HFFc6 (cell line): Measurements from ENCODE around the gene TNS3. TPM values are rescaled to one million over a fixed set of nuclear protein-coding genes. Genes with fewer than 3 reads are reported as not detected.

Experiments used
- DNase-seq: peaks from one replicate; pipeline ENCODE4 v3.0.0-alpha.2; 2018
- H3K27ac Mint-ChIP-seq: 2 replicates; pipeline ENCODE4 v1.8.0; 2020; ENCODE audit warnings: mild to moderate bottlenecking, mixed read lengths
- H3K27me3 Mint-ChIP-seq: 2 replicates; pipeline ENCODE4 v1.8.0; 2021; ENCODE audit warnings: mild to moderate bottlenecking, moderate library complexity, mixed read lengths; ENCODE audit not compliant: insufficient read depth
- H3K36me3 Mint-ChIP-seq: 2 replicates; pipeline ENCODE4 v1.8.0; 2021; ENCODE audit warnings: low read depth, mixed read lengths
- H3K4me1 Mint-ChIP-seq: 2 replicates; pipeline ENCODE4 v1.8.0; 2020; ENCODE audit warnings: low read depth, mixed read lengths
- H3K4me3 Mint-ChIP-seq: 2 replicates; pipeline ENCODE4 v1.8.0; 2020; ENCODE audit warnings: mild to moderate bottlenecking, moderate library complexity, mixed read lengths
- H3K9me3 Mint-ChIP-seq: 2 replicates; pipeline ENCODE4 v1.8.0; 2020; ENCODE audit warnings: mild to moderate bottlenecking, mixed read lengths
- CTCF ChIP-seq: fragments of 200-600 bp; sonication (generic); IDR thresholded peaks from 2 replicates; pipeline ENCODE4 v1.5.0; 2021; ENCODE audit warnings: antibody characterized with exemption, mild to moderate bottlenecking
- total RNA-seq, 6 experiments: library from RNA; stranded (reverse); fragmentation: NEBNext Ultra II Directional; extraction: Animal tissue kit (Norgen Biotek cat#: 25700); gene quantifications; 2 replicates in 1 of 6; 3 replicates in 5 of 6; pipeline ENCODE4 v1.2.3, GENCODE V29; 2021

Gene TNS3
- total RNA-seq, 6 experiments from 2014 or later, result 50.8 to 77.0 (median 67.8) TPM

GRCh38 chr7:47405921-47406800, 175.8 kb downstream of the TNS3 start:
- no peak overlapping the region for H3K27ac Mint-ChIP-seq
- no peak for DNase-seq
- TF ChIP-seq CTCF, result no peak
- peaks cover 17% of the 10 kb centered on the region; the same call in 1 of the 2 replicates for H3K36me3 Mint-ChIP-seq
- no peaks in the 10 kb centered on the region; the same call in 1 of the 2 replicates for H3K27me3 Mint-ChIP-seq
- no peak overlapping the region for H3K4me3 Mint-ChIP-seq
- H3K4me1 Mint-ChIP-seq, result peaks cover 11% of the 10 kb centered on the region
- no peaks in the 10 kb centered on the region for H3K9me3 Mint-ChIP-seq

- DNase-seq, result no peak
- Mint-ChIP-seq H3K4me3 (no peak overlapping the region), H3K27ac (no peak overlapping the region), H3K36me3 (peaks cover 19% of the 10 kb centered on the region; the same call in 1 of the 2 replicates), H3K27me3 (no peaks in the 10 kb centered on the region; the same call in 1 of the 2 replicates), H3K4me1 (peaks cover 11% of the 10 kb centered on the region), H3K9me3 (no peaks in the 10 kb centered on the region)
- TF ChIP-seq CTCF, result no peak
Measured at GRCh38 chr7:47405286-47405904, 176.5 kb downstream of the TNS3 start.

DNA sequence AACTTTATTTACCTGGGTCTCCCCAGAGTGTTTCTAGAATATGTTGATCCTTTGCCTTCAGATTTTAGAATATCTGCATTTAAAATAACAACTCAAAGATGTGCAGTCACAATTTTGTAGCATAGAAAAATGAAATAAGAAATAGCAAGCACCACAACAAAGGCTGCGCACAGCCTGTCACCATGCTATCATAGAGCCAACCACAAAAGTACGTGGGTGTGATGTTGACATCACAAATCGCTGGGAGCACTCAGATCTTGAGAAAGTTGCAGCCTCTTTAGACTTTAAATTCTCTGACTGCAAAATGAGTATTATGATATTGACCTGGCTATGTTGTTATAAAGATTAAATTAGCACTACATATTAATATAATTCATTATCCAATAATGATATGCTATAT, 177.9 kb downstream of the TNS3 start:
- no peak for DNase-seq
- Mint-ChIP-seq H3K36me3 (peaks cover 32% of the 10 kb centered on the region), H3K27me3 (no peaks in the 10 kb centered on the region; the same call in 1 of the 2 replicates), H3K4me3 (no peak overlapping the region), H3K9me3 (no peaks in the 10 kb centered on the region), H3K4me1 (peaks cover 15% of the 10 kb centered on the region), H3K27ac (0 out of 2 replicates have a peak overlapping the region, but pooled peaks have one; percentile 4)
- TF ChIP-seq CTCF, result no peak

GRCh38 chr7:47402941-47403866, 178.7 kb downstream of the TNS3 start:
- Mint-ChIP-seq H3K27ac (no peak overlapping the region), H3K4me1 (peaks cover 8% of the 10 kb centered on the region), H3K4me3 (no peak overlapping the region), H3K36me3 (peaks cover 38% of the 10 kb centered on the region), H3K27me3 (no peaks in the 10 kb centered on the region; the same call in 1 of the 2 replicates), H3K9me3 (no peaks in the 10 kb centered on the region)
- DNase-seq, result no peak
- TF ChIP-seq CTCF, result no peak
